ENCODE measurements around the gene RFWD3. TPM values are rescaled to one million over a fixed set of nuclear protein-coding genes. Genes with fewer than 3 reads are reported as not detected.

Gene RFWD3
- total and polyA plus RNA-seq, 2 of the 4 experiments (the other 2 are of a cell fraction): 16.7 to 27.6 TPM

DNA sequence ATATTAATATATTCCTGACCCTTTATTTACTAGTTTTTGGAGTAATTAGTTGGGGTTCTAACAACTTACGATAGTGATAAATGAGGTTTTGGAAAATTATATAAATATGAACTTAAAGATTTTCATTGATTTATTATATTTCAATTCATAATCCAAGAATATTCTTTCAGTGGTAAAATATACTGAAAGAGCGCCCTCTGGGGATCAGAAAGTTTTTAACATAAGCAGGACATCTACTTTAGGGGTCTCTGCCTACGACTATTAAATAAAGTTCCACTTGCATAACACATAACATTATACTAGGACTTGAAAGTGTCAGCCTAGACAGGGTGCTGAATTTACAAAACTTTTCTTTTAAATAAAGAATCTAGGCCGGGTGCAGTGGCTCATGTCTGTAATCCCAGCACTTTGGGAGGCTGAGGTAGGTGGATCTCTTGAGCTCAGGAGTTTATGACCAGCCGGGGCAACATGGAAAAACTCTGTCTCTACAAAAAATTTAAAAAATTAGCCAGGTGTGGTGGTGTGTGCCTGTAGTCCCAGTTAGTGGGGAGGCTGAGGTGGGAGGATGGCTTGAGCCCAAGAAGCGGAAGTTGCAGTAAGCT is 15.6 kb downstream of the RFWD3 start:
- Histone ChIP-seq H2AFZ (replicated peaks; ENCODE audit: low read length, poor library complexity) (no peak overlapping the region), H3K4me2 (ENCODE audit: low read depth, low read length) (no peak overlapping the region), H2BK15ac (ENCODE audit: low read depth, low read length) (no peak overlapping the region), H3K4me3 (ENCODE audit: insufficient read depth, low read depth, low read length) (no peak overlapping the region), H3K27me3 (ENCODE audit: control insufficient read depth, insufficient read depth, low read length) (no peaks in the 10 kb centered on the region), H3K27ac (ENCODE audit: insufficient read depth, low read length) (no peak overlapping the region), H2BK5ac (ENCODE audit: low read depth, low read length, poor library complexity, severe bottlenecking) (no peak overlapping the region), H4K5ac (ENCODE audit: low read depth, low read length) (no peak overlapping the region), H4K20me1 (ENCODE audit: insufficient read depth, low read length) (peaks cover 17% of the 10 kb centered on the region), H3K18ac (ENCODE audit: low read depth, low read length) (no peak overlapping the region), H2AK5ac (ENCODE audit: low read depth, low read length) (no peak overlapping the region), H3K4me1 (ENCODE audit: control insufficient read depth, insufficient read depth, low read length) (peaks cover 4% of the 10 kb centered on the region), H3K14ac (replicated peaks; ENCODE audit: low read depth, low read length) (no peak overlapping the region), H4K8ac (ENCODE audit: low read depth in 2 of 2, low read length in 2 of 2) (no peak overlapping the region), H3K4ac (ENCODE audit: low read depth, low read length) (no peak overlapping the region), H3K23ac (ENCODE audit: low read depth, low read length) (no peak overlapping the region), H3K9ac (ENCODE audit: low read depth, low read length) (no peak overlapping the region), H3K9me1 (ENCODE audit: insufficient read depth, low read length) (peaks cover 4% of the 10 kb centered on the region; the same call in 1 of the 2 replicates), H2BK20ac (ENCODE audit: low read depth, low read length) (no peak overlapping the region), H3K36me3 (ENCODE audit: control insufficient read depth, insufficient read depth, low read length) (peaks cover 22% of the 10 kb centered on the region), H3K56ac (ENCODE audit: extremely low read depth, insufficient read depth, low read length) (no peak overlapping the region), H3K9me3 (ENCODE audit: control insufficient read depth, insufficient read depth, low read length) (no peaks in the 10 kb centered on the region), H3K79me1 (ENCODE audit: low read depth in 1 of 2, low read length in 2 of 2) (peaks cover 33 to 54% of the 10 kb centered on the region in 2 experiments), H2AK9ac (replicated peaks; ENCODE audit: low read depth, low read length, poor library complexity) (no peak overlapping the region), H2BK120ac (ENCODE audit: low read depth, low read length) (no peak overlapping the region), H4K91ac (ENCODE audit: insufficient read depth, low read depth, low read length) (no peak overlapping the region)
- WGBS, 2 experiments (ENCODE audit: extremely low coverage in 2 of 2, insufficient read length in 1 of 2): no CpG with 5 or more reads among the region's 6 CpGs
- in situ Hi-C loops (cut with MboI; ENCODE audit: low sequenced_read_pairs): no loop called here
- CTCF ChIA-PET: interaction anchor here (0.7 to 1.2 kb wide), 6 partner anchors 10 to 1087 kb away, joined by 3 to 6 read pairs (median 3); no protein-coding TSS in a partner anchor
- TF ChIP-seq CHD1 (IDR thresholded peaks at IDR 0.05; ENCODE audit: low read depth, low read length) (no peak), CEBPB (IDR thresholded peaks at IDR 0.05; ENCODE audit: low read depth, low read length) (no peak), FOS (IDR thresholded peaks at IDR 0.05; ENCODE audit: low read depth, low read length) (no peak), RFX5 (IDR thresholded peaks at IDR 0.05; ENCODE audit: low read depth, low read length) (no peak), MAFK (IDR thresholded peaks at IDR 0.05; ENCODE audit: low read depth, low read length) (no peak), MXI1 (IDR thresholded peaks at IDR 0.05; ENCODE audit: borderline replicate concordance, low read depth, low read length) (no peak), SMC3 (IDR thresholded peaks at IDR 0.05; ENCODE audit: low read depth, low read length) (0 out of 2 replicates have a peak, but pooled peaks have one; percentile 8), BHLHE40 (IDR thresholded peaks at IDR 0.05; ENCODE audit: low read depth, low read length) (no peak), POLR2A (IDR thresholded peaks at IDR 0.05; ENCODE audit: low read depth, low read length) (no peak), RCOR1 (IDR thresholded peaks at IDR 0.05; ENCODE audit: insufficient replicate concordance, low read length) (no peak), RAD21 (IDR thresholded peaks at IDR 0.05; ENCODE audit: low read length) (no peak), NFE2L2 (IDR thresholded peaks at IDR 0.05; ENCODE audit: low read depth, low read length) (no peak)
- TF ChIP-seq, protein P1, sequence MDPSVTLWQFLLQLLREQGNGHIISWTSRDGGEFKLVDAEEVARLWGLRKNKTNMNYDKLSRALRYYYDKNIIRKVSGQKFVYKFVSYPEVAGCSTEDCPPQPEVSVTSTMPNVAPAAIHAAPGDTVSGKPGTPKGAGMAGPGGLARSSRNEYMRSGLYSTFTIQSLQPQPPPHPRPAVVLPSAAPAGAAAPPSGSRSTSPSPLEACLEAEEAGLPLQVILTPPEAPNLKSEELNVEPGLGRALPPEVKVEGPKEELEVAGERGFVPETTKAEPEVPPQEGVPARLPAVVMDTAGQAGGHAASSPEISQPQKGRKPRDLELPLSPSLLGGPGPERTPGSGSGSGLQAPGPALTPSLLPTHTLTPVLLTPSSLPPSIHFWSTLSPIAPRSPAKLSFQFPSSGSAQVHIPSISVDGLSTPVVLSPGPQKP (IDR thresholded peaks at IDR 0.05; ENCODE audit: borderline replicate concordance, low read depth, low read length): no peak
- TF ChIP-seq, protein P2, sequence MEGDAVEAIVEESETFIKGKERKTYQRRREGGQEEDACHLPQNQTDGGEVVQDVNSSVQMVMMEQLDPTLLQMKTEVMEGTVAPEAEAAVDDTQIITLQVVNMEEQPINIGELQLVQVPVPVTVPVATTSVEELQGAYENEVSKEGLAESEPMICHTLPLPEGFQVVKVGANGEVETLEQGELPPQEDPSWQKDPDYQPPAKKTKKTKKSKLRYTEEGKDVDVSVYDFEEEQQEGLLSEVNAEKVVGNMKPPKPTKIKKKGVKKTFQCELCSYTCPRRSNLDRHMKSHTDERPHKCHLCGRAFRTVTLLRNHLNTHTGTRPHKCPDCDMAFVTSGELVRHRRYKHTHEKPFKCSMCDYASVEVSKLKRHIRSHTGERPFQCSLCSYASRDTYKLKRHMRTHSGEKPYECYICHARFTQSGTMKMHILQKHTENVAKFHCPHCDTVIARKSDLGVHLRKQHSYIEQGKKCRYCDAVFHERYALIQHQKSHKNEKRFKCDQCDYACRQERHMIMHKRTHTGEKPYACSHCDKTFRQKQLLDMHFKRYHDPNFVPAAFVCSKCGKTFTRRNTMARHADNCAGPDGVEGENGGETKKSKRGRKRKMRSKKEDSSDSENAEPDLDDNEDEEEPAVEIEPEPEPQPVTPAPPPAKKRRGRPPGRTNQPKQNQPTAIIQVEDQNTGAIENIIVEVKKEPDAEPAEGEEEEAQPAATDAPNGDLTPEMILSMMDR (conservative IDR thresholded peaks at IDR 0.05; ENCODE audit: low read depth, low read length): peak; percentile 50
- intact Hi-C loops (cut with micrococcal nuclease): no loop called here
- no TSS peak for BruUV-seq (replicated peaks)
- DNase-seq (no peak), ATAC-seq (ENCODE audit: low read depth) (no peak)
- dilution Hi-C loops (cut with HindIII; ENCODE audit: low sequenced_read_pairs, unreplicated experiment): no loop called here
- POLR2A ChIA-PET (ENCODE audit: unreplicated experiment): no interaction called here

All from IMR-90 (cell line).